OCI-LY7 (cell line): ENCODE results near the gene NDUFC1. TPM values are rescaled to one million over a fixed set of nuclear protein-coding genes. Genes with fewer than 3 reads are reported as not detected.

Source experiments
- BruUV-seq: library from RNA; stranded (reverse); fragments of 400-500 nt; replicated peaks from 2 replicates; lab custom pipeline; 2021; lab: Mats Ljungman, UMichigan
- CTCF ChIA-PET: fragments of 300-600 bp; sonication (Branson Sonifier 250); formaldehyde crosslinking; loops from one replicate; lab custom pipeline; 2022; ENCODE audit warnings: antibody characterized with exemption; ENCODE audit not compliant: unreplicated experiment; lab: Charles Lee
- POLR2A ChIA-PET: fragments of 300-600 bp; sonication (Branson Sonifier 250); formaldehyde crosslinking; loops from one replicate; lab custom pipeline; 2022; ENCODE audit warnings: antibody characterized with exemption; lab: Charles Lee
- DNase-seq: peaks from one replicate; pipeline ENCODE4 v3.0.0-alpha.2; 2015; ENCODE audit warnings: low spot score
- H2AFZ ChIP-seq: fragments of 200-600 bp; sonication (generic), shearing (Covaris generic); 2 replicates; pipeline ENCODE4 v1.6.1; 2014; ENCODE audit warnings: mild to moderate bottlenecking, antibody characterized with exemption, low read length, moderate library complexity
- H3K27ac ChIP-seq: fragments of 200-600 bp; sonication (generic); 2 replicates; pipeline ENCODE4 v1.5.1; 2014; ENCODE audit warnings: mixed run types, low read depth, mild to moderate bottlenecking, moderate library complexity, low read length, inconsistent platforms; ENCODE audit not compliant: poor library complexity, severe bottlenecking
- H3K36me3 ChIP-seq: fragments of 200-600 bp; sonication (generic); 2 replicates; pipeline ENCODE4 v1.6.1; 2014; ENCODE audit warnings: mild to moderate bottlenecking, antibody characterized with exemption, low read length, moderate library complexity, mixed read lengths; ENCODE audit not compliant: insufficient read depth
- H3K4me1 ChIP-seq: fragments of 200-600 bp; sonication (generic); 2 replicates; pipeline ENCODE4 v1.5.1; 2014; ENCODE audit warnings: mild to moderate bottlenecking, low read length; ENCODE audit not compliant: insufficient read depth, poor library complexity, severe bottlenecking
- H3K4me2 ChIP-seq: fragments of 200-600 bp; sonication (generic); 2 replicates; pipeline ENCODE4 v1.6.1; 2014; ENCODE audit warnings: mild to moderate bottlenecking, low read length
- H3K4me3 ChIP-seq: fragments of 200-600 bp; sonication (generic); 2 replicates; pipeline ENCODE4 v1.5.1; 2014; ENCODE audit warnings: mild to moderate bottlenecking, low read depth, low read length; ENCODE audit not compliant: poor library complexity, severe bottlenecking
- H3K79me2 ChIP-seq: fragments of 200-600 bp; sonication (generic); 2 replicates; pipeline ENCODE4 v1.6.1; 2016; ENCODE audit warnings: low read depth, mild to moderate bottlenecking, low read length, moderate library complexity, mixed read lengths; ENCODE audit not compliant: insufficient read depth
- H3K9me2 ChIP-seq: fragments of 200-600 bp; sonication (generic); 2 replicates; pipeline ENCODE4 v1.6.1; 2016; ENCODE audit warnings: mild to moderate bottlenecking, low read length, mixed read lengths; ENCODE audit not compliant: insufficient read depth
- H3K9me3 ChIP-seq: fragments of 200-600 bp; sonication (generic); 2 replicates; pipeline ENCODE4 v1.6.1; 2014; ENCODE audit warnings: mild to moderate bottlenecking, mixed run types, low read length, mixed read lengths
- H4K20me1 ChIP-seq: fragments of 200-600 bp; sonication (generic); 2 replicates; pipeline ENCODE4 v1.6.1; 2014; ENCODE audit warnings: mild to moderate bottlenecking, antibody characterized with exemption, low read length, moderate library complexity, mixed read lengths; ENCODE audit not compliant: insufficient read depth
- EZH2phosphoT487 ChIP-seq: fragments of 200-600 bp; sonication (generic); IDR thresholded peaks from 2 replicates; pipeline ENCODE4 v1.6.1; 2018; ENCODE audit warnings: low read depth, borderline replicate concordance, mild to moderate bottlenecking, mixed run types, antibody characterized with exemption, low read length, moderate library complexity, mixed read lengths
- intact Hi-C: fragments of 100-400 bp; cut with micrococcal nuclease; formaldehyde crosslinking; loops from one replicate; pipeline ENCODE4 v1.10.0; 2022; ENCODE audit not compliant: unreplicated experiment
- total RNA-seq, 2 experiments: library from RNA; depleted of rRNA in 1 of 2; stranded (reverse); fragments of >200 nt in 1 of 2; shearing (Covaris generic) in 1 of 2; gene quantifications; 2 replicates each; pipeline ENCODE4 v1.2.3, GENCODE V29; 2014 to 2022
- TF ChIP-seq, protein P1 (sequence below): fragments of 200-600 bp; sonication (generic); conservative IDR thresholded peaks from 2 replicates; pipeline ENCODE4 v1.5.1; 2014; ENCODE audit warnings: mild to moderate bottlenecking, antibody characterized with exemption, low read length, moderate library complexity, mixed read lengths

Gene NDUFC1
- total RNA-seq, 2 experiments from 2014 or later, result 69.2 to 82.6 TPM

DNA sequence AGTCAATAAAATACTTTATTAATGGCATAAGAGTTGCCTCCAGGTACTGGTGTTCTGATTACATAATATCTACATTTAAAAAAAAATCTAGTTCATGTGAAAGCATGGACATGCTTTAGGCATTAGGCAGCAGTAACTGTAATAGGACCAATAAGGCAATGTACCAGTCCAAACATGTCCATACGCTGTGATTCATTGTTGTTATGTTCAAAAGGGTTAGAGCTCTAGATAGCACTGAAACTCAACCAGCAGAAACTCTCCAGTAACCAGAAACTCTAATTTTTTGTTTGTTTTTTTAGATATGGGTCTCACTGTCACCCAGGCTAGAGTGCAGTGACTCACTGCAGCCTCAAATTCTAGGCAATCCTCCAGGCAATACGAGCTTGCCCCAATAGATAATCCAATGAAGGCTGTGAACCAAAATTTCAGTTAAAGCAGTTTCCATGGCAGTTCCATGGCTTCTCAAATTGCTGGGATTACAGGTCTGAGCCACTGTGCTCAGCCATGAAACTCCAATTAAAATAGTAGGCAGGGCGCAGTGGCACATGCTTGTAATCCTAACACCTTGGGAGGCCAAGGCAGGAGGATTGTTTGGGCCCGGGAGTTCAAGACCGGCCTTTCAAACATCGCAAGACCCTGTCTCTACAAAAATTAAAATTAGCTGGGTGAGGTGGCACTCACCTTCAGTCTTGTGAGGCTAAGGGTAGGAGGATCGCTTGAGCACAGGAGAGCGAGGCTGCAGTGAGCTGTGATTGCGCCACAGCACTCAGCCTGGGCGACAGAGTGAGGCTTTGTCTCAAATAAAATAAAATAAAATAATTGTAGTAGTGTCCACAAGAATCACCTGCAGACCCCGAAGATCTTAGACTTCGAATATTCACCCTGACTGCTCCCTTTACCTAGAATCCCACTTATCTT lies 58.6 kb downstream of the NDUFC1 start:
- no peak for DNase-seq
- H3K27ac ChIP-seq, result no peak overlapping the region
- no peak for TF ChIP-seq EZH2phosphoT487
- TF ChIP-seq, protein P1, sequence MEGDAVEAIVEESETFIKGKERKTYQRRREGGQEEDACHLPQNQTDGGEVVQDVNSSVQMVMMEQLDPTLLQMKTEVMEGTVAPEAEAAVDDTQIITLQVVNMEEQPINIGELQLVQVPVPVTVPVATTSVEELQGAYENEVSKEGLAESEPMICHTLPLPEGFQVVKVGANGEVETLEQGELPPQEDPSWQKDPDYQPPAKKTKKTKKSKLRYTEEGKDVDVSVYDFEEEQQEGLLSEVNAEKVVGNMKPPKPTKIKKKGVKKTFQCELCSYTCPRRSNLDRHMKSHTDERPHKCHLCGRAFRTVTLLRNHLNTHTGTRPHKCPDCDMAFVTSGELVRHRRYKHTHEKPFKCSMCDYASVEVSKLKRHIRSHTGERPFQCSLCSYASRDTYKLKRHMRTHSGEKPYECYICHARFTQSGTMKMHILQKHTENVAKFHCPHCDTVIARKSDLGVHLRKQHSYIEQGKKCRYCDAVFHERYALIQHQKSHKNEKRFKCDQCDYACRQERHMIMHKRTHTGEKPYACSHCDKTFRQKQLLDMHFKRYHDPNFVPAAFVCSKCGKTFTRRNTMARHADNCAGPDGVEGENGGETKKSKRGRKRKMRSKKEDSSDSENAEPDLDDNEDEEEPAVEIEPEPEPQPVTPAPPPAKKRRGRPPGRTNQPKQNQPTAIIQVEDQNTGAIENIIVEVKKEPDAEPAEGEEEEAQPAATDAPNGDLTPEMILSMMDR, result no peak
- H2AFZ ChIP-seq, result no peak overlapping the region
- CTCF ChIA-PET, result no interaction called here
- BruUV-seq, result no TSS peak
- H3K79me2 ChIP-seq, result no peaks in the 10 kb centered on the region
- H3K9me3 ChIP-seq, result peaks cover 10% of the 10 kb centered on the region
- peaks cover 25% of the 10 kb centered on the region for H3K4me1 ChIP-seq
- POLR2A ChIA-PET, result interaction anchor here (0.5 to 5.3 kb wide), 5 partner anchors 10 to 967 kb away, joined by 3 to 26 read pairs (median 7); no protein-coding TSS in a partner anchor
- no peak overlapping the region for H3K4me2 ChIP-seq
- H3K36me3 ChIP-seq, result no peaks in the 10 kb centered on the region; the same call in 1 of the 2 replicates
- H3K4me3 ChIP-seq, result no peak overlapping the region
- intact Hi-C loops, result no loop called here
- no peaks in the 10 kb centered on the region for H4K20me1 ChIP-seq
- no peaks in the 10 kb centered on the region for H3K9me2 ChIP-seq

DNA sequence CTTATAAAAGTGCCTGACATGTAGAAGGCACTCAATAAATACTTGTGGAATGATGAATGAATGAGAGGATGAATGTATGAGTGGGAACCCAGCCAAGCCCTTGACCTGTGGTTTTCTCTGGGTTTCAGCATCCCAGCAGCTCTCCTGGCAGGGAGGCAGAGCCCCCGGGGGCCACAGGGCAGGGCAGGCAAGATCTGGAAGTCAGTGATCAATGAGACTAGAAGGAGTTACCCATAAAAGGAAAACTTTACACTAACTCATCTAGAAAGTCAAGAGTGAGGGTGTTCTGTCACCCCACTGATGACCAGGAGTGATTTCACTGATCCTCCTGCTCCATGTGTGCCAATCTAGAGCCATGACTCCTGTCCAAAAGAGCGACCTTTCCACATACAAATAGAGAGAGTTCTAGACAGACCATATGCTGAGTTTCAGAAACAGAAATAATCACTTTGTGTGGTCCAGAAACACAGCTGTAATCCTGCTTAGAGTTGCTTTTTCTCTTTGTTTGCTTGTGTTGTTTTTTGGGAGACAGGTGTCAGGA lies 59.7 kb downstream of the NDUFC1 start:
- peak overlapping the region; percentile 6; the same call in 1 of the 2 replicates for H3K4me2 ChIP-seq
- H3K9me3 ChIP-seq, result peaks cover 17% of the 10 kb centered on the region
- H3K36me3 ChIP-seq, result no peaks in the 10 kb centered on the region; the same call in 1 of the 2 replicates
- H3K9me2 ChIP-seq, result no peaks in the 10 kb centered on the region
- H3K4me3 ChIP-seq, result no peak overlapping the region
- POLR2A ChIA-PET, result interaction anchor here (0.5 to 5.3 kb wide), 4 partner anchors 11 to 968 kb away, joined by 3 to 26 read pairs (median 11); no protein-coding TSS in a partner anchor
- no peak for DNase-seq
- intact Hi-C loops, result no loop called here
- peak overlapping the region; percentile 26 for H3K27ac ChIP-seq
- H2AFZ ChIP-seq, result peak overlapping the region; percentile 78
- BruUV-seq, result no TSS peak
- CTCF ChIA-PET, result no interaction called here
- H4K20me1 ChIP-seq, result no peaks in the 10 kb centered on the region
- TF ChIP-seq, protein P1, result no peak
- no peak for TF ChIP-seq EZH2phosphoT487
- no peaks in the 10 kb centered on the region for H3K79me2 ChIP-seq
- peaks cover 32% of the 10 kb centered on the region for H3K4me1 ChIP-seq
